ENCODE data around the gene MRPL38.

MRPL38 gene

DNA sequence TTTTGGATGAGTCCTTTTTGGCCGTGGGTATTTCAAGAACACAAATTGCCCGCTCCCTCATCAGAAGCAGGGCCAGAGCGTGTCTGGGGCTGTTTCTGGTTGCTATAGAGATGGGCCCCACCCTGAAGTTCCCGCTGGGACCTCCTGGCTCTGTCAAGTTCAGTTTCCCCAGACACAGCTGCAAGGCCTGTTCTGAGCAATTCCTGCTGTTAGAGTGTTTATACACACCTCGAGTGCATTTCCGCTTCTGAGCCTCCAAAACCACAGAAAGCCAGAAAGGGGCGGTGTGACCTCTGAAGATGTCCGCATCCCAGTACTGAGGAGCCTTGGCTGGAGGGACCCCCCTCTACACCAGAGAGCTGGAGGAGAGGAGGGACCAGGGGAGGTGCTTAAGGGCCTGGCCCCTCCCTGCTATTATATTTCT is 40.2 kb downstream of the MRPL38 start (continued):
- TF ChIP-seq SP3 (tag by site-specific recombination; IDR thresholded peaks at IDR 0.05) (no peak), ZNF174 (tag by site-specific recombination; IDR thresholded peaks at IDR 0.05) (no peak), ZNF2 (tag by site-specific recombination; IDR thresholded peaks at IDR 0.05) (no peak), ZSCAN16 (tag by site-specific recombination; IDR thresholded peaks at IDR 0.05) (no peak), ZIC2 (tag by site-specific recombination; IDR thresholded peaks at IDR 0.05) (peak; percentile 96), ZNF514 (tag by site-specific recombination; IDR thresholded peaks at IDR 0.05) (no peak), ZNF792 (tag by site-specific recombination; IDR thresholded peaks at IDR 0.05) (no peak), ZNF223 (tag by site-specific recombination; IDR thresholded peaks at IDR 0.05) (no peak), SCRT1 (tag by site-specific recombination; IDR thresholded peaks at IDR 0.05; ENCODE audit: borderline replicate concordance) (no peak), ZNF24 (tag by site-specific recombination; IDR thresholded peaks at IDR 0.05) (no peak), ZNF248 (tag by site-specific recombination; IDR thresholded peaks at IDR 0.05) (no peak), ZFHX2 (tag by site-specific recombination; conservative IDR thresholded peaks at IDR 0.05) (no peak), ZNF830 (tag by site-specific recombination; IDR thresholded peaks at IDR 0.05; ENCODE audit: low read depth) (no peak), ZNF624 (tag by site-specific recombination; IDR thresholded peaks at IDR 0.05) (no peak), ZNF777 (tag by site-specific recombination; IDR thresholded peaks at IDR 0.05; ENCODE audit: borderline replicate concordance) (no peak), KLF16 (tag by site-specific recombination; IDR thresholded peaks at IDR 0.05) (no peak), ZNF626 (tag by site-specific recombination; IDR thresholded peaks at IDR 0.05) (no peak), ZBTB21 (tag by site-specific recombination; IDR thresholded peaks at IDR 0.05) (no peak), GLIS2 (tag by site-specific recombination; IDR thresholded peaks at IDR 0.05) (peak; percentile 71), ZFP69B (tag by site-specific recombination; IDR thresholded peaks at IDR 0.05) (peak; percentile 78; the same call in 1 of the 2 replicates), KLF1 (tag by site-specific recombination; IDR thresholded peaks at IDR 0.05) (peak; percentile 54; the same call in 1 of the 2 replicates), ZNF600 (tag by site-specific recombination; IDR thresholded peaks at IDR 0.05) (peak; percentile 50; the same call in 1 of the 2 replicates), ZNF146 (tag by site-specific recombination; IDR thresholded peaks at IDR 0.05) (no peak), ZNF776 (tag by site-specific recombination; IDR thresholded peaks at IDR 0.05; ENCODE audit: borderline replicate concordance) (no peak)
- TF ChIP-seq, protein P1, sequence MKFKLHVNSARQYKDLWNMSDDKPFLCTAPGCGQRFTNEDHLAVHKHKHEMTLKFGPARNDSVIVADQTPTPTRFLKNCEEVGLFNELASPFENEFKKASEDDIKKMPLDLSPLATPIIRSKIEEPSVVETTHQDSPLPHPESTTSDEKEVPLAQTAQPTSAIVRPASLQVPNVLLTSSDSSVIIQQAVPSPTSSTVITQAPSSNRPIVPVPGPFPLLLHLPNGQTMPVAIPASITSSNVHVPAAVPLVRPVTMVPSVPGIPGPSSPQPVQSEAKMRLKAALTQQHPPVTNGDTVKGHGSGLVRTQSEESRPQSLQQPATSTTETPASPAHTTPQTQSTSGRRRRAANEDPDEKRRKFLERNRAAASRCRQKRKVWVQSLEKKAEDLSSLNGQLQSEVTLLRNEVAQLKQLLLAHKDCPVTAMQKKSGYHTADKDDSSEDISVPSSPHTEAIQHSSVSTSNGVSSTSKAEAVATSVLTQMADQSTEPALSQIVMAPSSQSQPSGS (tag by site-specific recombination; IDR thresholded peaks at IDR 0.05; ENCODE audit: low read depth): no peak
- TF ChIP-seq, protein P2, sequence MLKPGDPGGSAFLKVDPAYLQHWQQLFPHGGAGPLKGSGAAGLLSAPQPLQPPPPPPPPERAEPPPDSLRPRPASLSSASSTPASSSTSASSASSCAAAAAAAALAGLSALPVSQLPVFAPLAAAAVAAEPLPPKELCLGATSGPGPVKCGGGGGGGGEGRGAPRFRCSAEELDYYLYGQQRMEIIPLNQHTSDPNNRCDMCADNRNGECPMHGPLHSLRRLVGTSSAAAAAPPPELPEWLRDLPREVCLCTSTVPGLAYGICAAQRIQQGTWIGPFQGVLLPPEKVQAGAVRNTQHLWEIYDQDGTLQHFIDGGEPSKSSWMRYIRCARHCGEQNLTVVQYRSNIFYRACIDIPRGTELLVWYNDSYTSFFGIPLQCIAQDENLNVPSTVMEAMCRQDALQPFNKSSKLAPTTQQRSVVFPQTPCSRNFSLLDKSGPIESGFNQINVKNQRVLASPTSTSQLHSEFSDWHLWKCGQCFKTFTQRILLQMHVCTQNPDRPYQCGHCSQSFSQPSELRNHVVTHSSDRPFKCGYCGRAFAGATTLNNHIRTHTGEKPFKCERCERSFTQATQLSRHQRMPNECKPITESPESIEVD (tag by site-specific recombination; IDR thresholded peaks at IDR 0.05): no peak
- TF ChIP-seq, protein P3, sequence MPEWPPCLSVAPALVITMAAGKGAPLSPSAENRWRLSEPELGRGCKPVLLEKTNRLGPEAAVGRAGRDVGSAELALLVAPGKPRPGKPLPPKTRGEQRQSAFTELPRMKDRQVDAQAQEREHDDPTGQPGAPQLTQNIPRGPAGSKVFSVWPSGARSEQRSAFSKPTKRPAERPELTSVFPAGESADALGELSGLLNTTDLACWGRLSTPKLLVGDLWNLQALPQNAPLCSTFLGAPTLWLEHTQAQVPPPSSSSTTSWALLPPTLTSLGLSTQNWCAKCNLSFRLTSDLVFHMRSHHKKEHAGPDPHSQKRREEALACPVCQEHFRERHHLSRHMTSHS (tag by site-specific recombination; IDR thresholded peaks at IDR 0.05): no peak
- TF ChIP-seq, protein P4, sequence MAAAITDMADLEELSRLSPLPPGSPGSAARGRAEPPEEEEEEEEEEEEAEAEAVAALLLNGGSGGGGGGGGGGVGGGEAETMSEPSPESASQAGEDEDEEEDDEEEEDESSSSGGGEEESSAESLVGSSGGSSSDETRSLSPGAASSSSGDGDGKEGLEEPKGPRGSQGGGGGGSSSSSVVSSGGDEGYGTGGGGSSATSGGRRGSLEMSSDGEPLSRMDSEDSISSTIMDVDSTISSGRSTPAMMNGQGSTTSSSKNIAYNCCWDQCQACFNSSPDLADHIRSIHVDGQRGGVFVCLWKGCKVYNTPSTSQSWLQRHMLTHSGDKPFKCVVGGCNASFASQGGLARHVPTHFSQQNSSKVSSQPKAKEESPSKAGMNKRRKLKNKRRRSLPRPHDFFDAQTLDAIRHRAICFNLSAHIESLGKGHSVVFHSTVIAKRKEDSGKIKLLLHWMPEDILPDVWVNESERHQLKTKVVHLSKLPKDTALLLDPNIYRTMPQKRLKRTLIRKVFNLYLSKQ (tag by site-specific recombination; IDR thresholded peaks at IDR 0.05; ENCODE audit: borderline replicate concordance): no peak
- TF ChIP-seq, protein P5, sequence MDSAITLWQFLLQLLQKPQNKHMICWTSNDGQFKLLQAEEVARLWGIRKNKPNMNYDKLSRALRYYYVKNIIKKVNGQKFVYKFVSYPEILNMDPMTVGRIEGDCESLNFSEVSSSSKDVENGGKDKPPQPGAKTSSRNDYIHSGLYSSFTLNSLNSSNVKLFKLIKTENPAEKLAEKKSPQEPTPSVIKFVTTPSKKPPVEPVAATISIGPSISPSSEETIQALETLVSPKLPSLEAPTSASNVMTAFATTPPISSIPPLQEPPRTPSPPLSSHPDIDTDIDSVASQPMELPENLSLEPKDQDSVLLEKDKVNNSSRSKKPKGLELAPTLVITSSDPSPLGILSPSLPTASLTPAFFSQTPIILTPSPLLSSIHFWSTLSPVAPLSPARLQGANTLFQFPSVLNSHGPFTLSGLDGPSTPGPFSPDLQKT (IDR thresholded peaks at IDR 0.05; ENCODE audit: borderline replicate concordance, low read depth, low read length): no peak
- TF ChIP-seq, protein P6, sequence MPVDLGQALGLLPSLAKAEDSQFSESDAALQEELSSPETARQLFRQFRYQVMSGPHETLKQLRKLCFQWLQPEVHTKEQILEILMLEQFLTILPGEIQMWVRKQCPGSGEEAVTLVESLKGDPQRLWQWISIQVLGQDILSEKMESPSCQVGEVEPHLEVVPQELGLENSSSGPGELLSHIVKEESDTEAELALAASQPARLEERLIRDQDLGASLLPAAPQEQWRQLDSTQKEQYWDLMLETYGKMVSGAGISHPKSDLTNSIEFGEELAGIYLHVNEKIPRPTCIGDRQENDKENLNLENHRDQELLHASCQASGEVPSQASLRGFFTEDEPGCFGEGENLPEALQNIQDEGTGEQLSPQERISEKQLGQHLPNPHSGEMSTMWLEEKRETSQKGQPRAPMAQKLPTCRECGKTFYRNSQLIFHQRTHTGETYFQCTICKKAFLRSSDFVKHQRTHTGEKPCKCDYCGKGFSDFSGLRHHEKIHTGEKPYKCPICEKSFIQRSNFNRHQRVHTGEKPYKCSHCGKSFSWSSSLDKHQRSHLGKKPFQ (tag by site-specific recombination; IDR thresholded peaks at IDR 0.05): no peak
- TF ChIP-seq, protein P7, sequence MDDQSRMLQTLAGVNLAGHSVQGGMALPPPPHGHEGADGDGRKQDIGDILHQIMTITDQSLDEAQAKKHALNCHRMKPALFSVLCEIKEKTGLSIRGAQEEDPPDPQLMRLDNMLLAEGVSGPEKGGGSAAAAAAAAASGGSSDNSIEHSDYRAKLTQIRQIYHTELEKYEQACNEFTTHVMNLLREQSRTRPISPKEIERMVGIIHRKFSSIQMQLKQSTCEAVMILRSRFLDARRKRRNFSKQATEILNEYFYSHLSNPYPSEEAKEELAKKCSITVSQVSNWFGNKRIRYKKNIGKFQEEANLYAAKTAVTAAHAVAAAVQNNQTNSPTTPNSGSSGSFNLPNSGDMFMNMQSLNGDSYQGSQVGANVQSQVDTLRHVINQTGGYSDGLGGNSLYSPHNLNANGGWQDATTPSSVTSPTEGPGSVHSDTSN (CRISPR knock-in tag; IDR thresholded peaks at IDR 0.05): no peak
- TF ChIP-seq, protein P8, sequence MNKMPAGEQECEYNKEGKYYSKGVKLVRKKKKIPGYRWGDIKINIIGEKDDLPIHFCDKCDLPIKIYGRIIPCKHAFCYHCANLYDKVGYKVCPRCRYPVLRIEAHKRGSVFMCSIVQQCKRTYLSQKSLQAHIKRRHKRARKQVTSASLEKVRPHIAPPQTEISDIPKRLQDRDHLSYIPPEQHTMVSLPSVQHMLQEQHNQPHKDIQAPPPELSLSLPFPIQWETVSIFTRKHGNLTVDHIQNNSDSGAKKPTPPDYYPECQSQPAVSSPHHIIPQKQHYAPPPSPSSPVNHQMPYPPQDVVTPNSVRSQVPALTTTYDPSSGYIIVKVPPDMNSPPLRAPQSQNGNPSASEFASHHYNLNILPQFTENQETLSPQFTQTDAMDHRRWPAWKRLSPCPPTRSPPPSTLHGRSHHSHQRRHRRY (tag by site-specific recombination; IDR thresholded peaks at IDR 0.05): no peak
